HG03469 (cell line): ENCODE measurements around the gene WDR20.
"Not testable (repeated sequence)": the region's sequence is repeated elsewhere in the genome, so short reads cannot be mapped to it uniquely, and the experiment has no call there.

ENCODE experiments used
- ATAC-seq: cut with Tn5 transposase; IDR thresholded peaks from one replicate; pipeline ENCODE4 v1.9.1; 2021; ENCODE audit warnings: mild to moderate bottlenecking, moderate library complexity, moderate number of reproducible peaks; ENCODE audit not compliant: unreplicated experiment

WDR20 gene

DNA sequence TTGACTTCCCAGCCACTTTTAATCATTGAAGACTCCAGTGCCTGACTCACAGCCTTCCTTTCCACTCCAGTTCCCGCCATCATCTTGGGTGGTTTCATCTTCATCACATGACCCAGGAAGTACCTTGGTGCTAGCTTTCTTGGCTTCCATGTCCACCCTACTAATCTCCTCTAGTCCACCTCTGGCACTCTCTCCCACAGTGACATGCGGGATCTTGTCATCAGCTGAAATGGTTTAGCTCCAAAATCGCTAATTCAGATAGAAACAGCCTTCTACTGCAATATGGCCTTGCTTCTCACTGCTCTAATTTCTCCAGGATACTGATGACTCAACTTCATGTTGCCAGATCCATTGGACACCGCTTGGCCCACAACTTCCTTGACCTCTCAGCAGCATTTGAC lies 24.5 kb downstream of the WDR20 start:
- ATAC-seq: no peak

DNA sequence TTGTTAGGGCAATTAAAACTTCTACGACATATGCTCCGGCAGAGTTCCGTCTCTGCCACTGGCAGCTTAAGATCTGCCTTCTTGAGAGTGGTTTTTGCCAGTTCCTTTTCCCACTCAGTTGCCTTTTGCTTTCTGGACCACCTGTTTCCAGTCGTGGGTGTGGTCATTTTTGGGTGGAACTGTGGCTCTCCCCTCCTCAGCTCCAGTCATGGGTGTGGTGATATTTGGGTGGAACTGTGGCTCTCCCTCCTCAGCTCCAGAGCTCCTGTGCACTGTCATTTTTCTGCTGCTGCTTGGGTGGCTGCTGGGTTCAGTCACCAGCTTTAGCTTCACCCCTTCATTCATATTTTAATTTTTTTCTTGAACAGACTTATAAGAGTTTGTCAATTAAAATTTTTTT lies 25.3 kb downstream of the WDR20 start:
- ATAC-seq: no peak

DNA sequence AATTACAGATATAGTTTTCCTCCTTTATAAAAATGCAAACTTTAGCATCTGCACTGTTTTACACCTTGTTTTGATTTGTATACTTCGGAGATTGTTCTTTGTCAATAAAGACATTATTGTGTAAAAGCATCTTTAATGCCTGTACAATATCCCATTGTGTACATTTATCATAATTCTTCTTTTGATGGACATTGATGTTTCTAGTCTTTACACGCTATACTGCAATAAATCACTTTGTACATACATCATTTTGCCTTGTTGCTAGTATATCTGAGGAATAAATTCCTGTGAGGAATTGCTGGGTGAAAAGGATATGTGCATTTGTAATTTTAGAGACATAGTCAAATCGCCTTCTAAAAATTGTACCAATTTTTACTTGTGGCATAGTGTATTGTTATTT lies 30.4 kb downstream of the WDR20 start:
- no peak for ATAC-seq

- no peak for ATAC-seq
Measured at GRCh38 chr14:102171173-102172020, 31.7 kb downstream of the WDR20 start.

DNA sequence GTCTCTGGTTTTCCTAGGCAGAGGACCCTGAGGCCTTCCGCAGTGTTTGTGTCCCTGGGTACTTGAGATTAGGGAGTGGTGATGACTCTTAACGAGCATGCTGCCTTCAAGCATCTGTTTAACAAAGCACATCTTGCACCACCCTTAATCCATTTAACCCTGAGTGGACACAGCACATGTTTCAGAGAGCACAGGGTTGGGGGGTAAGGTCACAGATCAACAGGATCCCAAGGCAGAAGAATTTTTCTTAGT lies 32.2 kb downstream of the WDR20 start:
- ATAC-seq: not testable (repeated sequence)

GRCh38 chr14:102172721-102173120 lies 33.0 kb downstream of the WDR20 start:
- not testable (repeated sequence) for ATAC-seq

DNA sequence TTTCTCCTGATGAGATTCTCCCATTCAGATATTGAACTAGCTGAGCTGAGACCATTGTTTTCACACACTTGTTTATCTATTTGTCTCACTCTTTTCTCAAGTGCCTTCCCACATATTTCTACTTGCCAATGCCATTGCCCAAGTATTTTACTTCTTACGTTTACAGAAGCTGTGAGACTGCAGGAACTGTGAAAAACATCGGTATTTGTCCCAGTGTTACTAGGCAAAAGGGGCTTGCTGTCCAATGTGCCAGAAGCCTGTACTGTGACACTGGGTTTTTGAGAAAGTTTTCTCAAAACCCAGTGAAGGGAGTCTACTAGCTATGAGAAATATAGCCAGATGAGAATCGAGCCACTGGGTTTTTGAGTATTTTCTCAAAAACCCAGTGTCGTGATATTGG lies 37.5 kb downstream of the WDR20 start:
- no peak for ATAC-seq

DNA sequence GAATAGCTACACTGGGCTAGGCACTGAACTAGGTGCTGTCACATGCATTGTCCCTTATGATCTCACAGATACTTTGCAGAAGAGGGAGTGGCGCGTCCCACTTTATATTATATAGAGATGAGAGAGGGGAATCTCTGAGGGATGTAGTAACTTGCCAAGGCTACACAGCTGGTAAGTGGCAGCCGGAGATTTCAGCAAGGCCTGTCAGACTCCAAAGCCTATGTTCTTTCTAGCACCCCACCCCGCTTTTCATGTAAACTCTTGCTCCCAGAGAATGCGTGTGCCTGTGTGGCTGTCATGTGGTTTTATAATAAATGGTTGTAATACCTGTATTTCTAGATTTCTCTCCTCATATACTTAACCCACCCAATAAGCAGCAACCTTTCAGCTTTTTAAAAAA lies 39.1 kb downstream of the WDR20 start:
- no peak for ATAC-seq

- no peak for ATAC-seq
Measured at GRCh38 chr14:102180248-102180998, 40.7 kb downstream of the WDR20 start.

- ATAC-seq: no peak
Measured at GRCh38 chr14:102181187-102181586, 41.5 kb downstream of the WDR20 start.

GRCh38 chr14:102182190-102182589 lies 42.5 kb downstream of the WDR20 start:
- ATAC-seq: no peak

GRCh38 chr14:102182936-102183619 lies 43.4 kb downstream of the WDR20 start:
- ATAC-seq: no peak

GRCh38 chr14:102183886-102184285 lies 44.2 kb downstream of the WDR20 start:
- ATAC-seq: no peak

GRCh38 chr14:102184316-102185035 lies 44.8 kb downstream of the WDR20 start:
- no peak for ATAC-seq

DNA sequence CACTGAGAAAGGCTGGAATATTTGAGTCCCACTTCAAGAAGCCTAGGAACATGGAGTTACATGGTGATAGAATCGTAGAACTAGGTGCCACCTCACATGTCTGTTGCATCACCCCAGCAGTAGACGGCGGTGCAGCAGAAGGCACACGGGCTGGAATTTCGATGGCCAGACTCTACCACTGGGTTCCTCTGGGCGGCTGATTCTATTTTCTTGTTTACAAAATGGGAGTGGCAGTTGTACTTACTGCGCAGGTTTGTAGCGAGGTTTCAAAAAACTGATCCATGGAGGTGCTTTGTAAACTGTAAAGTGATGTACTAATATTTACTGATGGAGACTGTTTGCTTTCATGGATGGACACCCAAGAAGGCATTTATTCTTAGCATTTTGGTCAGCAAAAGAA lies 45.7 kb downstream of the WDR20 start:
- ATAC-seq: no peak

- no peak for ATAC-seq
Measured at GRCh38 chr14:102187044-102187443, 47.3 kb downstream of the WDR20 start.

DNA sequence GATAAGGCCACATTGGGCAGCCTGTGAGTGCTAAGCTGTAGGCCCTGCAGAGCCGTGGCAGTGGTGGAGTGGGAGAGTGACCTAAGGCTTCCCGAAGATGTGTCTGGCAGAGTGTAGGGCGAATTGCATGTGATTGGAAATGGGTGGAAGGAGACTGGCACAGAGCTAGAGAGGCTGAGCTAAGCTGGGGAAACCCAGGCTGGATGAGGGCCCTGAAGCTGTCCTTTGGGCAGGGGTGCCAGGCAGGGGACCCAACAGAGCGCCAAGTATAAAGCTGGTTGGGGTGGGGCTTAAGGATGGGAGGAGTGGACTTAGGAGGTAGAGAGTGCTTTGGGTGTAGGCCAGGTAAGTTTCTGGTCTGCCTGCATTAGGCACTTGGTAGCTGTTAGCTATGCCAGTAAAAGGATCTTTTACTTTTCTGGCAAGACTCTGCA lies 47.9 kb downstream of the WDR20 start:
- ATAC-seq: no peak

DNA sequence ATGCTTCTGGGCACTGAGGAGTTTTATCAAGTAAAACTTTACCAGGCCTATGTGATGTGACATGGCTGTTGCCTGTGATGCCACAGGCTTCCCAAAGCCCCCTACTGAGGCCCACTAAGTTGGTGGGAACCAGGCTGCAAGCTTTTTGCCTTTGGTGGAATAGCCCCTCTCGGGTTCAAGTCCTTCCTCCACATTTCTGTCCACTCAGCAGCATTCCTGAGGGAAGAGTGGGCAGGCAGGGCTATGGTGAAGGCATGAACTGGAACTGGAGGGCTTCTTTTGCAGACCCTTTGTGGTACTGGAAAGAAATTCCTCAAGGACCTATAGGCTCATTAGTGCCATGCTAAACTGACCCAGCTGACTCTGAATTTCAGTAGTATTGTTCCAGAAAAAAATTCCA lies 48.5 kb downstream of the WDR20 start:
- ATAC-seq: no peak

GRCh38 chr14:102189874-102190273 lies 50.2 kb downstream of the WDR20 start:
- ATAC-seq: no peak

- no peak for ATAC-seq
Measured at GRCh38 chr14:102192840-102193502, 53.3 kb downstream of the WDR20 start.

GRCh38 chr14:102194856-102195255 lies 55.2 kb downstream of the WDR20 start:
- no peak for ATAC-seq
